ENCODE data around the gene SH3PXD2A. TPM values are rescaled to one million over a fixed set of nuclear protein-coding genes. Genes with fewer than 3 reads are reported as not detected.

Gene SH3PXD2A
- total and polyA plus RNA-seq, 10 of the 15 experiments (the other 5 are each of a cell fraction or from before 2014, with no cell fraction given): 0.63 to 14.0 (median 4.4) TPM

- no TSS peak for BruUV-seq (replicated peaks)
- Histone ChIP-seq H4K20me1 (ENCODE audit: control insufficient read depth, insufficient read depth) (no peaks in the 10 kb centered on the region), H3K4me2 (ENCODE audit: control insufficient read depth, insufficient read depth) (no peak overlapping the region), H3K9ac (ENCODE audit: control insufficient read depth, insufficient read depth, low read length) (no peak overlapping the region), H3K4me1 (ENCODE audit: control insufficient read depth, insufficient read depth, low read length) (no peaks in the 10 kb centered on the region), H3K79me2 (ENCODE audit: control insufficient read depth, insufficient read depth, low read length) (no peaks in the 10 kb centered on the region), H3K4me3 (no peak overlapping the region), H3K9me3 (replicated peaks; ENCODE audit: control insufficient read depth, insufficient read depth, low read length) (no peaks in the 10 kb centered on the region), H3K36me3 (ENCODE audit: control insufficient read depth in 2 of 2, insufficient read depth in 2 of 2, low read length in 1 of 2) (no peaks in the 10 kb centered on the region), H3K27me3 (replicated peaks in 1 of 2; ENCODE audit: control insufficient read depth in 2 of 2, insufficient read depth in 2 of 2, low read length in 1 of 2) (peaks cover 0 to 4% of the 10 kb centered on the region in 2 experiments; a peak in 3 of 4 replicates), H3K27ac (ENCODE audit: control insufficient read depth, insufficient read depth) (no peak overlapping the region), H2AFZ (ENCODE audit: control insufficient read depth, low read depth, low read length) (no peak overlapping the region)
- ATAC-seq (no peak), FAIRE-seq (no peak), DNase-seq (ENCODE audit: low read depth, low spot score) (no peak)
- POLR2A ChIA-PET: no interaction called here
- RAD21 ChIA-PET (ENCODE audit: unreplicated experiment): no interaction called here
- TF ChIP-seq FOXM1 (IDR thresholded peaks at IDR 0.05; ENCODE audit: low read depth, low read length) (no peak), BCL11A (IDR thresholded peaks at IDR 0.05; ENCODE audit: low read depth, low read length) (no peak), YBX1 (IDR thresholded peaks at IDR 0.05) (no peak), RUNX3 (IDR thresholded peaks at IDR 0.05; ENCODE audit: low read length) (no peak), GATAD2B (conservative IDR thresholded peaks at IDR 0.05; ENCODE audit: low read depth) (no peak)
- TF ChIP-seq, protein P1, sequence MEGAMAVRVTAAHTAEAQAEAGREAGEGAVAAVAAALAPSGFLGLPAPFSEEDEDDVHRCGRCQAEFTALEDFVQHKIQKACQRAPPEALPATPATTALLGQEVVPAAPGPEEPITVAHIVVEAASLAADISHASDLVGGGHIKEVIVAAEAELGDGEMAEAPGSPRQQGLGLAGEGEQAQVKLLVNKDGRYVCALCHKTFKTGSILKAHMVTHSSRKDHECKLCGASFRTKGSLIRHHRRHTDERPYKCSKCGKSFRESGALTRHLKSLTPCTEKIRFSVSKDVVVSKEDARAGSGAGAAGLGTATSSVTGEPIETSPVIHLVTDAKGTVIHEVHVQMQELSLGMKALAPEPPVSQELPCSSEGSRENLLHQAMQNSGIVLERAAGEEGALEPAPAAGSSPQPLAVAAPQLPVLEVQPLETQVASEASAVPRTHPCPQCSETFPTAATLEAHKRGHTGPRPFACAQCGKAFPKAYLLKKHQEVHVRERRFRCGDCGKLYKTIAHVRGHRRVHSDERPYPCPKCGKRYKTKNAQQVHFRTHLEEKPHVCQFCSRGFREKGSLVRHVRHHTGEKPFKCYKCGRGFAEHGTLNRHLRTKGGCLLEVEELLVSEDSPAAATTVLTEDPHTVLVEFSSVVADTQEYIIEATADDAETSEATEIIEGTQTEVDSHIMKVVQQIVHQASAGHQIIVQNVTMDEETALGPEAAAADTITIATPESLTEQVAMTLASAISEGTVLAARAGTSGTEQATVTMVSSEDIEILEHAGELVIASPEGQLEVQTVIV (IDR thresholded peaks at IDR 0.05; ENCODE audit: borderline replicate concordance, partially characterized antibody): no peak
- whole genome bisulfite sequencing (ENCODE audit: insufficient coverage, insufficient replicate concordance, low lambda C conversion rate, missing lambda C conversion rate): 8% methylated on average over 6 of the region's 6 CpGs
- SMC1A ChIA-PET (ENCODE audit: uncharacterized antibody, unreplicated experiment): no interaction called here
- in situ Hi-C loops (cut with MboI): no loop called here
- CTCF ChIA-PET: no interaction called here
- intact Hi-C loops (cut with micrococcal nuclease; ENCODE audit: unreplicated experiment): no loop called here
Measured at GRCh38 chr10:103824281-103824680, 31.1 kb downstream of the SH3PXD2A start.

All from GM12878 (cell line).